GM18511 (cell line): ENCODE measurements around the gene RCAN2.

Source experiments
- ATAC-seq: cut with Tn5 transposase; IDR thresholded peaks from one replicate; pipeline ENCODE4 v1.9.1; 2021; ENCODE audit warnings: mild to moderate bottlenecking, moderate library complexity; ENCODE audit not compliant: unreplicated experiment

The RCAN2 gene

DNA sequence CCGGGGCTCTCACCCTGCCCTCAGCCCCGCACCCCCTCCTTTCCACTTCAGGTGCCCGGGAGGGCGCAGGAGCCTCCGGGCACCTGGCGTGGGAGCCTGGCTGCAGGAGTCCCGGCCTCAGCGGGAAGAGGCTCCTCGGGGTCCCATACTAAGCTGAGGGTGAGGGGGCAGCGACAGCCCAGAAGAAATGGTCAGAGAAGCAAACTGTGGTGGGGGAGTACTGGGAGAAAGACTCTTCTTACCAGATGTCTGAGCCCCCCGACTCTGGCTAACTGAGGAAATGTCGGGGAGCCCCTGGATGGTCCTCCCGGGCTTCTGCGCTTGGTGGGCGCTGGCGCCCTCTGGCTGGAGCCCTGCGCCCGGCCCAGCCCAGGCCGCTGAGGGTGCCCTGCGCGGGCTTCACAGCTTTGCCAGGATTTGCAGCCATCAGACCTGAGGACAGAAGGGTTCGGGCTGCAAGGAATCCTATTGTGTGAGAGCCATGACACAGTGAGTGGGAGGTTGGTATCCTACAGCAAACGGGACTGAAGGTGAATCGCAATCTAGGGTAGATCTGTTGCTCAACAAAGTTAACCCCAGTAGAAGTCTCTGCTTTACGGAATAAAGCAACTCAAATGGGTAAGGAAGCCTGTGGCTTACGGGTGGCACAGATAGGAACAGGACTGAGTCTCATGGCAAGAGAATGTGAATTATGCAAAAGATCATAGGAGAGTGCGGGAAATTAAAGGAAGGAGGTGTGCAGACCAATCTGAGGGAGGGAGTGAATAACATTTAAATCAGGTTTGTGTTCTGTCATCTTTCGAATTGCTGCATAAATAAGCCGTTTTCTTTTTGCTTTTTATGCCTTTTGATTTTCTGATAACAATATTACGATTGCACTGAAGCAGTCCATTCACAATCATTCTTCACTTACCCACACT, 639 bp upstream of the RCAN2 start:
- peak; percentile 59 for ATAC-seq

DNA sequence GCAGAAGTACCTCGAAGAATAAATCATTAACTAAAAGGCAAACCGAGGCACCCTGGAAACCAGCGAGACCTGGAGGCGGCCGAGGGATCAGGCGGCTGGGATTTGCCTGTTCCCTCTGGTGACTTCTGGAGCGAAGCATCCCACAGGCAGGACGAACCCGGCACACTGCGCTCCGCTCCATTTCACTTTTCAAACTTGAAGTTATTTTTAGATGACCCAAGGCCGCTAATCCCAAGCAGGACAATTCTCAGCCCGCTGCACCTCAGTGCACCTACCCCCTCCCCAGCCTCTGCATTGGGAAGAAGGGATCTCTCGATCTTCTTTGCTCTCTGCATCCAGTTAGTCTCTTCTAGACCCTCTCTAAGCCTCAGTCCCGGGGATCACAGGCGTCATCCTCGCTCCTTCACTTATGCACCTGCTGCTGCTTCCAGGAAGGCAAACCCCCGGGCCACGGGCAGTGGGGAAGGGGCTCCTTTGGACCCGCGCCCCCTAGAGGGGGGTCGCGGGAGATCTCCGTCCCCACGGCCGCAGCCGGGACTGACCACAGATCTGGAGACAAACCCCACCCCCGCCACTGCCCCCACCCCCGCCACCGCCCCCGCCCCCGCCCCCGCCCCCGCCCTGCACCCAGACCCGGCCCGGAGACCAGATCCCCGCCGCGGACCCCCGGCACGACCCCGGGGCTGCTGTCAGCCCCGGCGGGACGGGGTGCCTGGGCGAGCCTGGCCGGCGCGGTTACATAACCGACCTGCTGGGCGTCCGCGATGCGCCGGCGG, 636 bp downstream of the RCAN2 start:
- ATAC-seq = no peak

DNA sequence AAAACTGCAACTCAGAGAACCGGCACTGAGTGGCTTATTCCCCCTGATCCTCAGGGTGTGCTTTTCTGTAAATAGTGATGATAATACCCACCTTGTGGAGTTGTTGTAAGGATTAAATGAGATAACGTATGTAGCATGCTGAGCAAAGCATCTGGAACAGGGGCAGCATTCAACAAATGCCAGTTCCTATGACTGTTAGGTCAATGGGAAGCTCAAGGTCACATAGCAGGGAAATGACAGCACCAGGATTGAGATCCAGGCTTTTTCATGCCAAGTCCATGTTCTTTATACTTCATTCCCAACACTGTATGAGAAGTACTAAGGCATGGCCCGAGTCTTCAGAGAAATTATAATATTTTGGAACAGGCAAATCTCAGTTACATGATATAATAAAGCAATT, 5.1 kb downstream of the RCAN2 start:
- ATAC-seq = no peak

DNA sequence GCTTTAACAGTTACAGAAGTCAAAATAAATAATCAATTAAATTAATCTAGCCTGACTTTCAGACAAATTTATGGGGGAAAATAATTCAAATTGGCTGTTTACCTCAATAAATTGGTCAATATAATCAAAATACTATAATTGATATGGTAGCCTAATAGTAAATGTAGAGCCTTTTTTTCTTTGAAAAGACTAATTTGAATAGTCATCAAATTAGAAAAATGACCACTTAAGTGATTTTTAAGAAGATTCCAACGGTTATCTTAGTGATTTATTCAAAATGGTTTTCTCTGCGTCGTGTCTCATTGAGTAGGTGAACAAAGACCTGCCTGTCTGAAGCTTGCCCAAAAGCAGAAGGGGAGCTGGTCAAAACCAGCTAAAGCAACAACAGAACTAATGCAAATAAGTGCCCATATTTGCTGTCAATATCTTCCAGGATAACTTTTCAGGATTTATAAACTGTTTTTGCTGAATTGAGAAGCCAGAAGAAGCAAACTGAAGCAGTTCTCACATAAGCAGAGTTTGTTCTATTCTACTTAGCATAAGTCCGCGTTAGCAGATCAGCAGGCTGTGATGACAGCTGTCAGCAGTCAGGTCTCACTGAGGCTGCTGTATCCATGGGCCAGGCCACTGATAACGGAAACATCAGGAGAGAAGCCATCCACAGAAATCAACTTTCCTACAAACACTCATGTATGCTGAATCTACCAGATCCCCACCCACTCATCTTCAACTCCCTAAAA, 7.0 kb downstream of the RCAN2 start:
- ATAC-seq = no peak

DNA sequence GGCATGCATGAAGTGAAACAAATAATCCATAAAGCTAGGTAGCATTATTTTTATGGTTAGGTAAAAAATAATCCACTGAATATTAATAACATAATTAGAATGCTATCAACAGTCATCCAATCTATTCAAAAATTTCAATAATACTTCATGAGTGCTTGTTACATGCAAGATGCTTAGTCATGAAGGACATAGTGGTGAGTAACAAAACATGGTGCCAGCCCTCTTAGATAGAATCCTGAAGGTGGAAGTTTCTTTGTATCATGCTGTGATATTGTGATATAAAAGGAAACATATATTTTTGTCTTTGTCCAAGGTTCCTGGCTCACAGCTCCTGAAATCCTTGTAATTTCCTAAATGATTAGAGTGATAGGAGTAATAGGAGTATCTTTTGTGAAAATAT, 14.9 kb downstream of the RCAN2 start:
- ATAC-seq = no peak

DNA sequence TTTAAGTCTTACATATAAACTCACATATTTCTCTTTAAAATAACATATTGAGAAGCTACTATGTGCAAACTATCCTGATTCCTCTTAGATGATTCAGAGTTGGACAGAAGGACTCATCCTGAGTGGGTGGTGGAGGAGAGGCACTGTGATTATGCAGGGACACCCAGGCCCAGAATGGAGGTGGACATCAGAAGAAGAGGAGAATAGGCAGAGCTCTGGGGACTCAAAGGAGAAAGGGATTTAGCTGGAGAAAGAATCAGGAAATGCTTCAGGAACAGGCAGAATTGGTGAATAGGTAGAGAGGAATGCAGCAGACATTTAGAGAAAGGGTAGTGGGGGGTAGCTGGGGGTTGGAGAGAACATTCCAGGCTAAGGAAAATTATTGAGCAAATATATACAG, 17.4 kb downstream of the RCAN2 start:
- no peak for ATAC-seq

DNA sequence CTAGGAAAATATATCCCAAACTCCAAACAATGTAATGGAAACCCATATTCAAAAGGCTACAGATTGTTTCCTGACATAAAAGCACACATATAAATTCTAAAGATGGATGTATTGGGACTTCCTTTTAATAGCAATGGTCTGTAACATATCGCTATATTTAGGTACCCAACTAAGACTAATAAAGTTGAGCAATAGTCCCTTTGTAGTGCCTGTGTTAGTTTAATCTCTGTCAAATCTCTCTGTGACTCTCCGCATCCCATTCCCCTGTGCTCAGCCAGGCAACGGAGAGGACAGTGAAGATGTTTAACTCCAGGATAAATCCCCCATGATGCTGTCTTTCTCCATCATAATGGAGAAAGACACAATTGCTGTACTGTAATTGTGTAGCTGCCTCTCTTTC, 19.0 kb downstream of the RCAN2 start:
- no peak for ATAC-seq

DNA sequence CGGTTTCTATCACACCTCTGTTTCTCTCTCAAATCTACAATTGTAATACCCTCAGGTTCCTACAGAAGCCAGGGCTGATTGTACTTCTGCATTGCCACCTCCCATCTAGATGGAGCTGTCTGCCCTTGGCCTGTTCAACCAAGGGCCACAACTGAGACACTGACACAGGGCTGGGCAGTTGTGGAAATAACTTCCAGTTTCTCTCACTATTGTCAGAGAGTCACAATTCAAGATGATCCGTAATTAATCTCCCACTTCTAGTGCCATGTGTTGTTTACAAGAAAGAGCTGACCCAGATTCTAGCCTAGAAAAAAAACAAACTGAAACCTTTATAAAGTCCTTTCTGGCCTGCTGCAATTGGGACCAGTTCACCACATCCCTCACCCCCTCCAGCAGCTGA, 22.2 kb downstream of the RCAN2 start:
- no peak for ATAC-seq

DNA sequence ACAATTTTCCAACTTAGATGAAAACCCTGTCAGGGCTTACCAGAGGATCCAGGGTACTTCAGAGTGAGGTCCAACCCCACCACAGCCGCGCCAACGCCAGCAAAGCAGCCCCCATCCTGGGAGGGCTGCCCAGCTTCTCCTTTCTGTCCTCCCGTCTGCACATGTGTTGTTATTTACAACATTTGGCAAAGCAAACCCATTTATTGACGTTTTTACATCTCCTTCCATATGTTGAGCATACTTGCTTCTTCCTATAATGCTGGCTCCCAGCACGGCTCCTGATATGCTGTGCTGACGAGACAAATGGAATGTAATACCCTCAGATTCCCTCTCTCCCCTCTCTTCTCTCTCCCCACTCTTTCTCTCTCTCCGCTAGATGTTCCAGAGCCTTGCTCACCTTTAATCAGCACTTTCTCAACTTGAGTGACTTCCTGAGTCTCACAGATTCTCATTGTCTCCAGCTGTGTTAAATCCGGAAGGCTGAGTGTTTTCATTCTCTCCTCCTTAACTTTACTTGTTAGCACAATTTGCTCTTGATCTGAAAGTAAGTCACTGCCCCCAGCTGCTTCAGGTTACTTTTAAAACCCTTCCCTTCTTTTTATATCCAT, 22.7 kb downstream of the RCAN2 start:
- no peak for ATAC-seq

DNA sequence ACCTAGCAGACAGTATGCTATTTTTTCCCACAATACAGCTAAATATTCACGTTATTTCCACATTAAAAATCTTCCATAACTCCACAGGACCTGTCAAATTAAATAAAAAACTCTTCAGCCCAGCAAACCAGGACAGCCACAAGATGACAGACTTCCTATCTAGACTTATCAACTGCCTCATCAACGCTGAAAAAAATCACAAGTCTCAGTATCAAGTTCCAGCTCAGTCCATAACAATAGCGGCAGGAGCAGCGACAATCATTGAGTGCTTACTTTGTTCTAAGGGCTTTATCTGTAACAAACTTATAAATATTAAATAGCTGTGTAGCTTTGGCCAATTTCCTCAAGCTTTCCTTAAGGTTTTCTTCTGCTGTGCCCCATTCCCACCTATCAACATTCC, 24.7 kb downstream of the RCAN2 start:
- ATAC-seq = no peak

DNA sequence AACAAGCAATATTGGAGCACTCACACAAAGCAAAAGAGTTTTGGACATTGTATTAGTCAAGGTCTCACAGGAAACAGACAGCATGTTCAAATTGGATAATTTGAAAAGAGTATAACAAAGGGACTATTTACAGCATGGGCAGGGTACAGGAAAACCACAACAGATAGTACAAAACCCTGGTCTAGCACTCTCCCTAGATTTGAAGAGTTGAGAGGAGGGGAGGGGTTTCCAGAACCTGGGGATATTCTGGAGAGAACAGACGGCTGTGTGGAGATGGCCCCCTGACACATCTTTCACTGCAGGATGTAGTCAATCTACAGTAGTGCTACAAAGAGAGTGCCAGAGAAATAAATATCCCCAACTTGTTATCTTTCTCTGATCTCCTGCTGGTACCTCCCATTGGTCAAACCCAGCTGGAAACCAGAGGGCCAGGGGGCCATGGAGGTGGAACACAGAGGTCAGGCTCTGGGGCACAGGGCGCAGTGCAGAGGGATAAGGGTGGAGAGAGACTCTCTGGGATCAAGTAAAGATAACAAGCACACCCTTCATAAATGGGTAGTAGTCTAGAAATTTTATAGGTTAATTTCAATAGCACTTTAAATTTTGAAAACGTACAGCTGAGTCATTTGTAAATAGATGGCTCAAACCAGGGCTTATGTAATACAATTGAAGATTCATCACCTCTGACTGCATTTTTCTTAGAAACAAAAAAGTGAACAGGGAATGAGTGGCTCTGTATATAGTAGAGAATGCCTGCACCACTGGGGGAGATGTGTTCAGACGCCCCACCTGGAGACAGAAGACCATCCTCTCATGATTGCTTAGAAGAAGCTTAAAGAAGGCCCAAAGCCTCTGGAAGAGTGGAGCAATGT, 25.7 kb downstream of the RCAN2 start:
- ATAC-seq = no peak

DNA sequence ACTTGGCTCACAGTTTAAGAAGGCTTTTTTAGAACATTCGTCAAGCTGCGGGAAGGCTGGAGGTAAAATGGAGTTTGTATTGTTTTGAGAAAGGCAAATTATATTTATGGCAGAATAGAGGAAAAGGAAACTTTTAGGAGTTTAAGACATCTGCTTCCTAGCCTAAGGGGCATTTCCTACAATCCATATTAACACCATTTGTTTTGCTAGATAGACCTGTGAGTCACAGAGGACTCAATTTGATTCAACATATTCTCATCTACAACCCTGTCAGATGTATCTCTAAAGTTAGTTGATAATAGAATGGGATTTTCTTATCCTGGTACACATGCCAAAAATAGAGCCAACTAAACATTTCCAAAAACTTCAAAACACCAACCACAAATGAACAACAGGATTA, 35.0 kb downstream of the RCAN2 start:
- no peak for ATAC-seq

DNA sequence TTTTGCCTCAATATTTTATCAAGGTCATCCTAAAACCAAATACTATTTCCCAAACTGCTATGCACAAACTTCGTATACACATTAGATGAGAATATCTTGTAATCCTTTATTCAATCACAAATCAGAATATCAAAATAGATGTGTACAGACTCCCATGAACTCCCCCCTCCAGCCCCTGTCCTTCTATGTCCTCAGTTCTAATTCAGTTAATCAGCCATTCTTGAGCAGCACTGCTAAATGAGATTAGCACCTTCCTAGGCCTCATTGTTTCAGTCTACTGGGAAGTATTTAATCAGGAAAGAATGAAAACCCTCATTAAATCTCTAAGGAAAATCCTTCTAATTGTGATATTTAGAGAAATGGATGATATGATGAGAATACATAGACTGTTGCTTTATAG, 36.6 kb downstream of the RCAN2 start:
- ATAC-seq = no peak

DNA sequence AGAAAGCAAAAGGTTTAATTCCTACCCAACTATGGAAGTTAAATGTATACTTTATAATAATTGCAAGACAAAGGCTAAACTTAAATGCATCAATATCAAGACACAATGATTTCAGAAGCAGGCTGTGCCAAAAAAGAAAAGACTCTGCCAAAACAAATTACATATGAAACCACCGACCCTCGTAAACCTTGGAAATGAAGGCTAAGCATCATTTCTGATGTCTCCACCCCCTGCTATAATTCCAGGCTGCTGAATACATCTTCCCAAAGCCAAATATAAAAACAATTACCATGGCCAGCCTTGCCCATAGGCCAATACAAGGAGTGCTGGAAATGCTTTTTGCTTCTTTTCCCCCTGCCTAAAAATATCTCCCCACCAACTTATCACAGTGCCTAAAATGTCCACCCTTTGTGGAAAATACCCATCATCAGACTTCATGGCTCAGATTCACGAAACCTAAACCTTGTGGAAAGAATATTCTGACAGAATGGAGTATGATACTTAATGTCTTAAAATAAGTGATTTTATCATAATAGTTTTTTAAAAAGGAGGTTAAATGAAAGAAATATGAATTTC, 37.4 kb downstream of the RCAN2 start:
- no peak for ATAC-seq

DNA sequence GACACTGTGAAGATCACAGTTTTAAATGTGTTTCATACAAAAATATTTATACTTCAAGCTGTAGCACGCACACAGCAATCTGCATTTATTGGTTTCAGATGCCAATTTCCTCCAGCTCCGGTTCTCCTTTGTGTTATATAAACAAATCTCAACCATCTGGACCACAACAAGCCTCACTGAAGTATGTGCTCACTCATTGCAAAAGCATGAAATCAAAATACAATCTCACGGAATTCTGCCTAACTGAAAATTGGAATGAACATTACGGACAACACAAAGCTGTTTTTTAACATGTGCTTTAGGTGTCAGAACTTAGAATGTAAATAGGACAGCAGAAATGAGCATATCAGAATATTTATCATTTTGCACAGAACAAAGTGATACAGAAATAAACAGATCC, 38.0 kb downstream of the RCAN2 start:
- no peak for ATAC-seq

DNA sequence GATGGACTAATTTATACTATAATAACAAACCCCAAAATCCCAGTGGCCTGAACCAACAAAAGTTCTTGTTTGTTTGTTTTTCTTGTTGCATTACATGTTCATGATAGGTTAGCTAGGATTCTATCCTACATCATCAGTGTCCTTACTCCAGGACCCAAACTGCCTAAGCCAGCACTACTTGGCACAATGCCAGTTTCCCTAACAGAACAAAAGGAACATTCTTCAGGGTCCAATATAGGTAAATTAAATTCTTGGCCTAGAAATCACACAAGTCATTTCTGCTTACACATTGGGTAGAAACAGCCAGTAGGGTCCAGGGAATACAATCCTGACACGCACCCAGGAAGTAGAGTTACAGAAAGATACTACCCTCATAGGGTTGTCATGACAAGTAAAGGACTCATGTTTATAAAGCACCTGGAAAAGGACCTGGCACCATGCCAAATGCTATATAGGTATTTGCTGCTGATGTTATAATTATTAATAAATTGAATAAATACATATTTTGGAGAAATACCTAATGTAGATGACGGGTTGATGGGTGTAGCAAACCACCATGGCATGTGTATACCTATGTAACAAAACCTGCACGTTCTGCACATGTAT, 38.8 kb downstream of the RCAN2 start:
- no peak for ATAC-seq

DNA sequence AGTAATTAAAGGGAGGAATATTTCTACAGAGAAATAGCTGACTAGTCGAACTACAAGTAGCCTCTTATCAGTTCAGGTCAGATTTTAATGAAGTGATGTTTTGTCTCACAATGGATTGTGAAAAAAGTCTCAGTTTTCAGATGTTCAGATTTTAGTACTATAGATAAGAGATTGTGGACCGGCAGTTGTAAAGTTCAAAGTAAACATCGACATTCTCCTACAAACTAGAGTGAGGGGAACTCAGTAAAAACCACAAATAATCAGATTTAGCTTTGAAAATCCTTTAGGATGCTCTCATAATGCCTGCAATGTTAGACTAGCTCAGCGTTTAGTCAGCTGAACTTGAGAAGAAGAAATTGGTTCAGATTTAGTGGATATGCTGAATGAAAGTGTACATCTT, 39.9 kb downstream of the RCAN2 start:
- ATAC-seq = no peak

DNA sequence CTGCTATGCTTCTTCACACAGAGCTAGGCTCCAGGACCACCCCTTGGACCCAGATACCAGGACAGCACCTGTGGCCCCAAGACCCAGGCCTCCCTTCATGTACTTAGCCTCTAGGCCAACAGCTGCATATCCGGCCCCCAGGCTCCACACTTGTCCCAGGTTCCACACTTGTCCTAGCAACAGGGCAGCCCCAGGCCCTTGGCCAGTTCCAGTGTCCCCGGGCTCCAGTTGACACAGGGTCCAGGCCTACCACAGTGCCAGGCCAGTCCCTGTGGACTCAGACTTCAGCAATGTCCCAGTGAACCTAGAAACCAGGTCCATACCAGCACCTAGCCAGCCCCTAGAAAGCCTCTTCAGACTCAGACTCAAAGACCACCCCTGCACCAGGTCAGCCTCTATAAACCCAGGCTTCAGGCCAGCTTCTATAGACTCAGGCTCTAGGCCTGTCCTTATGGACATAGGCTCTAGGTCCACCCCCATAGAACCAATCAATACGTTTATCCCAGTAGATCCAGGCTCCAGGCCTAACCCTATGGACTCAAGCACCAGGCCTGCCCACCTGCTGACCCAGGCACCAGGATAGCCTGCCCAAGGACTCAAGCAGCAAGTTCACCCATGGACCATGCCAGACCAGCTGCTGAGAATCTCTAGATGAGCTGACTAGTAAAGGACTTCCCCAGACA, 46.3 kb downstream of the RCAN2 start:
- no peak for ATAC-seq

DNA sequence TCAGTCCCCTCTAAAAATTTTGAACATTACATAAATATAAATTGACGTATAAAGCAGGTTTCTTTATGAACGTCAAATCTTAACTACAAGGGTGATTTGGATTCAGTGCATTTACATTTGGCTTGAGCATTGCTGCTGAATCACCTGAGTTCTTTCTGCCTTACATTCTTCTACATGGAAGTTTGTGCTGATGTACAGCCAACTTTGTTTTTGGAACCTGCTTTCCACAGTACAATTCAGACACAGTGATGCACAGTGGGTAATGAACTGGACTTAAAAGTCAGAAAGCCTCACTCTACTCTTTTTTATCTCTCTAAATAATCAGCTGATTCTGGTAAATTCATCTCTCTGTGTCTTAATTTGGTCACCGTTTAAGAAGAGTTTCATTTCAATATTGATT, 47.6 kb downstream of the RCAN2 start:
- ATAC-seq = no peak
